Measurements from ENCODE around the gene CCNI2.

GRCh38 chr5:132770476-132771159 is 23.4 kb downstream of the CCNI2 start:
- no peak for TF ChIP-seq CTCF (IDR thresholded peaks at IDR 0.05; ENCODE audit: extremely low read depth in 1 of 2, insufficient read depth in 1 of 2, low read depth in 1 of 2, low read length in 2 of 2)
- no peak for TF ChIP-seq EZH2 (IDR thresholded peaks at IDR 0.05; ENCODE audit: borderline replicate concordance, low read depth, low read length, severe bottlenecking)
- no peak for TF ChIP-seq POLR2AphosphoS5 (IDR thresholded peaks at IDR 0.05; ENCODE audit: insufficient read depth, low read depth, low read length)
- TF ChIP-seq MAX (IDR thresholded peaks at IDR 0.05; ENCODE audit: insufficient read depth, insufficient read length) = no peak
- TF ChIP-seq POLR2A (IDR thresholded peaks at IDR 0.05; ENCODE audit: low read depth, low read length) = no peak
- no peak for TF ChIP-seq FOS (IDR thresholded peaks at IDR 0.05; ENCODE audit: borderline replicate concordance, insufficient read depth, low read length)
- no peak for TF ChIP-seq MYC (IDR thresholded peaks at IDR 0.05; ENCODE audit: low read depth, low read length)
